Transverse colon (tissue), 4 donors: ENCODE results near the gene ALDH3A1.

Experiments
- CTCF ChIP-seq, 5 experiments: fragments of 200-600 bp in 3 of 5; fragments of 450-650 bp in 2 of 5; sonication (generic) in 3 of 5; IDR thresholded peaks; 1 replicate in 2 of 5; 2 replicates in 3 of 5; pipeline ENCODE4 v1.5.1; 2016 to 2017; ENCODE audit warnings: antibody characterized with exemption in 5 of 5, inconsistent platforms in 3 of 5, mild to moderate bottlenecking in 2 of 5, moderate library complexity in 1 of 5
- POLR2AphosphoS5 ChIP-seq, 3 donors: sonication (generic); formaldehyde crosslinking; IDR thresholded peaks; one replicate each; pipeline ENCODE4 v1.6.1; 2016; ENCODE audit warnings: antibody characterized with exemption in 3 of 3

GRCh38 chr17:19731626-19732025, 16.5 kb downstream of the ALDH3A1 start:
- TF ChIP-seq CTCF (IDR thresholded peaks at IDR 0.05) = no peak
- no peak for TF ChIP-seq POLR2AphosphoS5 (IDR thresholded peaks at IDR 0.05)
